Endothelial cell of umbilical vein (primary cell): ENCODE results near the gene GP5. TPM values are rescaled to one million over a fixed set of nuclear protein-coding genes. Genes with fewer than 3 reads are reported as not detected.

Source experiments
- BruUV-seq: library from RNA; stranded (reverse); fragments of 400-500 nt; replicated peaks from 2 replicates; lab custom pipeline; 2021; lab: Mats Ljungman, UMichigan
- CTCF ChIA-PET: fragments of 300-600, 350-600 bp; sonication (Branson Sonifier 250); formaldehyde crosslinking; loops from one replicate; lab custom pipeline; 2021; ENCODE audit warnings: antibody characterized with exemption, inconsistent platforms; lab: Charles Lee
- POLR2A ChIA-PET: fragments of 300-600, 350-600 bp; sonication (Branson Sonifier 250); formaldehyde crosslinking; loops from one replicate; lab custom pipeline; 2021; ENCODE audit warnings: antibody characterized with exemption, inconsistent platforms; lab: Charles Lee
- DNase-seq: peaks from one replicate; pipeline ENCODE4 v3.0.0-alpha.2; 2011; ENCODE audit warnings: low read depth, low spot score
- FAIRE-seq: peaks from 2 replicates; lab custom pipeline; 2011; peaks lifted over from hg19 to GRCh38; lab: Jason Lieb, UNC
- H2AFZ ChIP-seq: 2 replicates; pipeline ENCODE4 v1.6.0; 2012; ENCODE audit warnings: low read depth, low read length, control low read depth, inconsistent platforms
- H3K27ac ChIP-seq: 2 replicates; pipeline ENCODE4 v1.5.1; 2011; ENCODE audit warnings: low read depth, mild to moderate bottlenecking, control low read depth, low read length, moderate library complexity; ENCODE audit not compliant: insufficient read depth
- H3K27me3 ChIP-seq, 2 experiments: 2 replicates each; pipeline versions ENCODE4 v1.6.0 to v1.6.1; 2011; ENCODE audit warnings: low read length in 2 of 2, mixed read lengths in 1 of 2; ENCODE audit not compliant: control insufficient read depth in 2 of 2, insufficient read depth in 2 of 2
- H3K36me3 ChIP-seq, 2 experiments: 2 replicates in 1 of 2; 3 replicates in 1 of 2; pipeline ENCODE4 v1.5.1; 2011; ENCODE audit warnings: low read length in 2 of 2, mild to moderate bottlenecking in 1 of 2, moderate library complexity in 1 of 2; ENCODE audit not compliant: control insufficient read depth in 2 of 2, insufficient read depth in 2 of 2; ENCODE audit errors: extremely low read depth in 1 of 2
- H3K4me1 ChIP-seq: 3 replicates; pipeline ENCODE4 v1.5.1; 2011; ENCODE audit warnings: mild to moderate bottlenecking, low read length; ENCODE audit not compliant: control insufficient read depth, insufficient read depth; ENCODE audit errors: extremely low read depth
- H3K4me2 ChIP-seq: 2 replicates; pipeline ENCODE4 v1.6.1; 2011; ENCODE audit warnings: low read length, control low read depth, mixed read lengths; ENCODE audit not compliant: insufficient read depth
- H3K4me3 ChIP-seq, 3 experiments: fragments of 200-600 bp in 1 of 3; sonication (generic), shearing (Covaris generic) in 1 of 3; replicated peaks in 1 of 3; 2 replicates each; pipeline ENCODE4 v1.5.1; 2011 to 2016; ENCODE audit warnings: control low read depth in 3 of 3, low read length in 3 of 3, mild to moderate bottlenecking in 2 of 3, inconsistent platforms in 1 of 3, low read depth in 1 of 3, moderate library complexity in 1 of 3; ENCODE audit not compliant: insufficient read depth in 1 of 3
- H3K79me2 ChIP-seq: 2 replicates; pipeline ENCODE4 v1.6.0; 2012; ENCODE audit warnings: low read length, inconsistent platforms; ENCODE audit not compliant: control insufficient read depth, insufficient read depth
- H3K9ac ChIP-seq: replicated peaks from 2 replicates; pipeline ENCODE3; 2011; ENCODE audit warnings: low read length, control low read depth; ENCODE audit not compliant: insufficient read depth; ENCODE audit errors: extremely low read depth
- H3K9me1 ChIP-seq: replicated peaks from 3 replicates; pipeline ENCODE4 v1.6.0; 2011; ENCODE audit warnings: mild to moderate bottlenecking, low read length; ENCODE audit not compliant: control insufficient read depth, insufficient read depth; ENCODE audit errors: extremely low read depth
- H3K9me3 ChIP-seq: replicated peaks from 2 replicates; pipeline ENCODE4 v1.5.1; 2012; ENCODE audit warnings: low read length, inconsistent platforms; ENCODE audit not compliant: control insufficient read depth, insufficient read depth
- H4K20me1 ChIP-seq: replicated peaks from 2 replicates; pipeline ENCODE3; 2011; ENCODE audit warnings: mild to moderate bottlenecking, low read length; ENCODE audit not compliant: control insufficient read depth, insufficient read depth; ENCODE audit errors: extremely low read depth
- CTCF ChIP-seq, 2 donors: IDR thresholded peaks; 1 replicate in 1 of 2; 2 replicates in 1 of 2; pipeline ENCODE4 v1.5.1; 2011; ENCODE audit warnings: low read length in 2 of 2, mild to moderate bottlenecking in 2 of 2, moderate library complexity in 2 of 2, control low read depth in 1 of 2, inconsistent platforms in 1 of 2, low read depth in 1 of 2; ENCODE audit not compliant: insufficient read depth in 1 of 2; ENCODE audit errors: extremely low read depth in 1 of 2
- EZH2 ChIP-seq: IDR thresholded peaks from 2 replicates; pipeline ENCODE4 v1.6.1; 2012; ENCODE audit warnings: borderline replicate concordance, low read depth, mild to moderate bottlenecking, moderate library complexity, low read length, inconsistent platforms; ENCODE audit not compliant: severe bottlenecking
- FOS ChIP-seq: IDR thresholded peaks from 2 replicates; pipeline ENCODE4 v1.6.1; 2011; ENCODE audit warnings: mild to moderate bottlenecking, low read length, moderate library complexity, borderline replicate concordance; ENCODE audit not compliant: insufficient read depth
- JUN ChIP-seq: IDR thresholded peaks from 2 replicates; pipeline ENCODE4 v1.6.1; 2011; ENCODE audit warnings: borderline replicate concordance, low read depth; ENCODE audit not compliant: insufficient read length, insufficient read depth
- MYC ChIP-seq: IDR thresholded peaks from one replicate; pipeline ENCODE4 v1.6.1; 2011; ENCODE audit warnings: mild to moderate bottlenecking, low read depth, low read length
- POLR2AphosphoS5 ChIP-seq: IDR thresholded peaks from 2 replicates; pipeline ENCODE4 v1.6.1; 2012; ENCODE audit warnings: low read depth, mild to moderate bottlenecking, control low read depth, low read length, moderate library complexity; ENCODE audit not compliant: insufficient read depth
- dilution Hi-C: fragments of 300-500 bp; cut with MboI; formaldehyde crosslinking; loops from one replicate; pipeline ENCODE4 v1.15.0; 2019; ENCODE audit warnings: low sequenced_read_pairs; ENCODE audit not compliant: extremely low pct_ligation_motif_present
- intact Hi-C: fragments of 100-400 bp; cut with micrococcal nuclease; formaldehyde crosslinking; loops from one replicate; pipeline ENCODE4 v1.10.0; 2022
- polyA plus RNA-seq, 4 experiments: library from polyadenylated mRNA; depleted of rRNA in 3 of 4; stranded (reverse) in 3 of 4; unstranded in 1 of 4; fragments of >200 nt; gene quantifications; 2 replicates each; pipeline versions ENCODE4 v1.2.1 to v1.2.3, GENCODE V29; 2011 to 2012; ENCODE audit warnings: missing spikeins in 1 of 4
- total RNA-seq: library from RNA; stranded (reverse); gene quantifications from 2 replicates; pipeline ENCODE4 v1.2.3, GENCODE V29; 2021
- TF ChIP-seq, protein P1 (sequence below): IDR thresholded peaks from 2 replicates; pipeline ENCODE4 v1.6.1; 2011; ENCODE audit not compliant: insufficient read depth, insufficient read length

The GP5 gene
- total and polyA plus RNA-seq, 2 donors (not counting 3 experiments of a cell fraction or from before 2014, with no cell fraction given) = 0.06 to 0.11 TPM

- CTCF ChIA-PET = interaction anchor here (0.8 to 1.5 kb wide), 6 partner anchors 11 to 172 kb away, joined by 3 to 5 read pairs (median 4); no protein-coding TSS in a partner anchor
- no TSS peak for BruUV-seq
- peak overlapping the region; percentile 46 for H3K27ac ChIP-seq
- peaks cover 29% of the 10 kb centered on the region for H3K4me1 ChIP-seq
- peaks cover 0 to 9% of the 10 kb centered on the region in 2 experiments for H3K36me3 ChIP-seq
- peak overlapping the region; percentile 44 for H3K4me2 ChIP-seq
- dilution Hi-C loops (no loop called here), intact Hi-C loops (no loop called here)
- TF ChIP-seq, protein P1, sequence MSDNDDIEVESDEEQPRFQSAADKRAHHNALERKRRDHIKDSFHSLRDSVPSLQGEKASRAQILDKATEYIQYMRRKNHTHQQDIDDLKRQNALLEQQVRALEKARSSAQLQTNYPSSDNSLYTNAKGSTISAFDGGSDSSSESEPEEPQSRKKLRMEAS = no peak
- TF ChIP-seq JUN = no peak
- TF ChIP-seq MYC = no peak
- peak; percentile 27 for TF ChIP-seq POLR2AphosphoS5
- TF ChIP-seq FOS = peak; percentile 12
- H4K20me1 ChIP-seq = no peaks in the 10 kb centered on the region
- no peaks in the 10 kb centered on the region for H3K9me3 ChIP-seq
- FAIRE-seq (no peak), DNase-seq (peak; percentile 67)
- no peak overlapping the region for H3K4me3 ChIP-seq
- POLR2A ChIA-PET = no interaction called here
- H2AFZ ChIP-seq = no peak overlapping the region
- H3K9ac ChIP-seq = no peak overlapping the region
- H3K79me2 ChIP-seq = peaks cover 2% of the 10 kb centered on the region
- H3K9me1 ChIP-seq = no peaks in the 10 kb centered on the region
- no peaks in the 10 kb centered on the region for H3K27me3 ChIP-seq
These were observed 23.1 kb upstream of the GP5 start for GRCh38 chr3:194422188-194422587.

GRCh38 chr3:194418671-194419070 is 19.6 kb upstream of the GP5 start:
- H3K9ac ChIP-seq = no peak overlapping the region

More at GRCh38 chr3:194418671-194419070, 19.6 kb upstream of the GP5 start:
- Histone ChIP-seq H3K36me3 (peaks cover 2 to 3% of the 10 kb centered on the region in 2 experiments), H3K27ac (no peak overlapping the region), H2AFZ (no peak overlapping the region), H3K79me2 (no peaks in the 10 kb centered on the region), H3K4me1 (peaks cover 14% of the 10 kb centered on the region), H3K4me2 (no peak overlapping the region), H3K9me1 (no peaks in the 10 kb centered on the region), H3K9me3 (no peaks in the 10 kb centered on the region), H4K20me1 (no peaks in the 10 kb centered on the region), H3K27me3 (no peaks in the 10 kb centered on the region), H3K4me3 (no peak overlapping the region)
- BruUV-seq = no TSS peak
- FAIRE-seq (no peak), DNase-seq (no peak)
- POLR2A ChIA-PET = no interaction called here
- dilution Hi-C loops (no loop called here), intact Hi-C loops (no loop called here)
- CTCF ChIA-PET = no interaction called here
- TF ChIP-seq CTCF (IDR thresholded peaks at IDR 0.05; ENCODE audit: extremely low read depth in 1 of 2, insufficient read depth in 1 of 2, low read depth in 1 of 2, low read length in 2 of 2) (no peak), EZH2 (no peak)
